HG02610 (cell line): ENCODE data around the gene RAD51B.
A peak's percentile ranks its signal among the peaks of the same experiment; 100 is the strongest.
"Not testable (repeated sequence)": the region's sequence is repeated elsewhere in the genome, so short reads cannot be mapped to it uniquely, and the experiment has no call there.

Experiments
- ATAC-seq: cut with Tn5 transposase; IDR thresholded peaks from one replicate; pipeline ENCODE4 v1.9.1; 2021; ENCODE audit warnings: mild to moderate bottlenecking, moderate library complexity; ENCODE audit not compliant: unreplicated experiment

Gene RAD51B

DNA sequence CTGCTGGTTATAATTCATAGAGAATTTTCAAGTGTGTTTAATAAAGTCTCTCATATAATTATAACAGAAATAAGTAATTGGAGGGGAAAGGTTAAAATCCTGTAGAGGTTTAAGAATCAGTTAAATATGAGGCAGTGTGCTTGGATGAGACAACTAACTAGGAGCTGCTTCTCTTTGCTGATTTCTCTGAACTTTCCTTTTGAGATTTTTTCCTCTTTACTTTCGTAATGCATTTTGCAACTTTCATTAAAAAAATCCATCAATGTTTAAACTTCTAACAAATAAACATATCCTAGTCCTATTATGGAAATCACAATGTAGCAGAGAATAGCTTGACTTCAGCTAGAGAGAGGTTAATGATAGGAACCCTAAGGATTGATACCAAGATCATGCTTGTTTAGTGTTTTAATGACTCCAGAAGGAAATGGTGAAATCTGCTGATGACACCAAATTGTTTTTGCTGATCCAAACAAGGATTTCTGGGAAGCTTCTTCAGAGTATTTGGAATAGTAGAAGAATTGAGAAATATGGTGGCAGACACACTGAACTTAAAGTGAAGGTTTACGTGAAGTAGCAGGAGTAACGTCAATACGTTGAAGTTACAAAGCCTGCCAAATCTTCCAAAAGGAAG lies 122.6 kb downstream of the RAD51B start:
- no peak for ATAC-seq

DNA sequence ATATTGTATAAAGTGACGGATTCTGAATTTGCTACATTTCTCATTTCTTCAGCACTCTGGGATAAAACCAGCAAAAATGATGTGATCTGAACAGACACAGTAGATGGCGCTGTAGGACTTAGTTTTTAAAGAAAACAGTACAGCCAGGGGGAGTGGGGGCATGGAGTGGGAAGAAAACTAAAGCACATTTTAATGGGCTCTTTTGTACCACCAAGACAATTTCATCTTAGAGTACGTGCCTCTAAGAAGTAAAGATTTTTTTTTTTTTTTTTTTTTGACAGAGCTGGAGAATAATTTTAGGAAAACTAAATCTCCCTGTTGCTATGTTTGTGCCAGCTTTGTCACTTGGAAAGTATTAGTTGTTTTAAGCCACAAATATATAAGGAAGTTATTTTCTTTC lies 124.4 kb downstream of the RAD51B start:
- ATAC-seq: no peak

DNA sequence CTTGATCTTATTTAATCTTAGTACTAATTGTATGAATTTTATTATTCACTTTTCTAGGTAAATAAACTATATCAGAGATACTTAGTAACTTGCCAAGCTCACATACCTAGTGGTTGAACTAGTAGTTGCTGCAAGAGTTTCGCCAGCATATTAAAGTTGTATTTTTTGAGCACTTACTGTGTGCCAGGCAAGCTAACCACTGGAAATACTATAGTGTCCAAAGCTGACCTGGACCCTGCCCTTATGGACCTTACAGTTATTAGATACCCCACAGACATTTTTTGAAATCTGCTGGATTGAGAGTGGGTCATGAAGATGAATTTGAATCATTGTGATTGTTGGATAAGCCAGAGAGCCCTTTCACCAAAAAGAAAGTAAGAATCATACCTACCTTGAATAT lies 125.0 kb downstream of the RAD51B start:
- no peak for ATAC-seq

DNA sequence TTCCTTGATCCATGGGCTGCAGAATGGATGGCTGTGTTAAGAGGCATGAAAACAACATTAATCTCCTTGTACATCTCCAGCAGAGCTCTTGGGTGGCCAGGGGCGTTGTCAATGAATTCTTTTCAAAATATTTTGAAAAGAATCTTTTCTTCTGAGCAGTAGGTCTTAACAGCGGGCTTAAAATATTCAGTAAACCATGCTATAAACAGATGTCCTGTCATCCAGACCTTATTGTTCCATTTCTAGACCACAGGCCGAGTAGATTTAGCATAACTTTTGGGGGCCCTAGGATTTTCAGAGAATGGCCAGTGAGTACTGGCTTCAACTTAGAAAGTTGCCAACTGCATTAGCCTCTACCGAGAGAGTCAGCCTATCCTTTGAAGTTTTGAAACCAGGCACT lies 130.2 kb downstream of the RAD51B start:
- no peak for ATAC-seq

DNA sequence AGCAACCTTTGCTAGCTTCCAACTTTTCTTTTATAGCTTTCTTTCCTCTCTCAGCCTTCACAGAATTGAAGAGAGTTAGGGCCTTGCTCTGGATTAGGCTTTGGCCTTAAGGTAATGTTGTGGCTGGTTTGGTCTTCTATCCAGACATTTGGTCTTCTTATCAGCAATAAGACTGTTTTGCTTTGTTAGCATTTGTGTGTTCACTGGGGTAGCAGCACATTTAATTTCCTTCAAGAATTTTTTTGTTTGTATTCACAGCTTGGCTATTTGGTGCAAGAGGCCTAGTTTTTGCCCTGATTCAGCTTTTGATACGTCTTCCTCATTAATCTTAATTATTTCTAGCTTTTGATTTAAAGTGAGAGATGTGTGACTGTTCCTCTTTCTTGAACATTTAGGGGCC lies 130.8 kb downstream of the RAD51B start:
- no peak for ATAC-seq

DNA sequence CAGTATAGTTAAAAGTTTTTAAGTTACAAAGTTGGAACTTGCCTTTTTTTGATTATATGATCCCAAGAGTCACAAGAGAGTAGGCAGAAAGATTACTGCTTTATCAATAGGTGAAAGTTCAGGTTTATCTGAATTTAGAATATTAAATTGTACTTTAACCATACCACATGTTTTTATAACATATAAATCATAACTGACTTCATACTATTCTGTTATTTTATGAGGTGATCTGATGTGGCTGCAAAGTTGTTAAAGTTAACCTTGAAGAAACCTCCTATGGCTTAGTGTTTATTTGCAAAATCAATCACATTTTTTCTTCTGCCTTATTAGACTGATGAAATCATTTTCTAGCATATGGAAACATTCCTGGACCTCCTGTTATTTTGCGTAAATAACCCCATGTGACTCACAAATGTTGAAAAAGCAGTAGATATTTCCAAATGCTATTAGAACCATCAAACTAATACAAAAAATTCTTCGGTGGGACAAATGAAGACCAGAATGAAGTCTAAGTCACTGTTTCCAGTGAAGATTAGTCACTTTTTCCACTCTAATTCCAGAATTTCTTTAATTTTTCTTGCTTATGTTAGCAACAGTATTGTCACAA lies 132.1 kb downstream of the RAD51B start:
- no peak for ATAC-seq

DNA sequence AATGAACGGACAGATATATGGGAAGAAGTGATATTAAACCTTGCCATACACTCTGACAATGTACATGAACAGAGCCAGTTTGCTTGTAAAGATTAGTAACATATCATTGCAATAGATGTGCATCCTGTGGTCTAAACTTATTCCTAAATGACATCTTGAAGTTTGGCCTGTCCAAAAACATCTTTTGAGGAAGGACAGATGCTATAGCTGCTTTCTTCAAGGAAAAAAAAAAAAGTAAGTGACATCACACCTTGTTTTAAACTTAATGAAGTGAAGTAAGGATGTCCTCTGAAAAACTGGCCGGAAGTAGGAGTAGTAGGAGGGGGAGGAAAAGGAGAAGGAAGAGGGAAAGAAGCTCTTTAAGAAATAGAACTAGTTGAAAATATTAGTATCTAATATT lies 132.8 kb downstream of the RAD51B start:
- ATAC-seq: no peak

DNA sequence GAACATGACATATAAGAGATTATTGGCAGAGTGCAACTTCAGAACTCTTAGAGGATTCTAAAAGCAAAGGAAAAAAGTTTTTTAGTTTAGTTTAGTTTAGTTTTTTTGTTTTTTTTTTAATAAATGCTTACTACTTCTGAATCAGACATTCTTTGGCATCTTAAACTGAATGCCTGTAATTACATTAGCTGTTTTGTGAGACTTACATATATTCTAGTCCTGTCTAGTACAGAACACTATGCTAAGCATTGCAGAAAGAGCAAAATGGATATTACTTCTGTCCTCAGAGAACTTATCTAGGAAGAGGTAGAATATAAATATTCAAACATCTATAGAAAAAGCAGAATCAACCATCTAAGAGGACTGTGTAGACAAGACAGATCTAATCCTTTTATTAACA lies 133.2 kb downstream of the RAD51B start:
- no peak for ATAC-seq

DNA sequence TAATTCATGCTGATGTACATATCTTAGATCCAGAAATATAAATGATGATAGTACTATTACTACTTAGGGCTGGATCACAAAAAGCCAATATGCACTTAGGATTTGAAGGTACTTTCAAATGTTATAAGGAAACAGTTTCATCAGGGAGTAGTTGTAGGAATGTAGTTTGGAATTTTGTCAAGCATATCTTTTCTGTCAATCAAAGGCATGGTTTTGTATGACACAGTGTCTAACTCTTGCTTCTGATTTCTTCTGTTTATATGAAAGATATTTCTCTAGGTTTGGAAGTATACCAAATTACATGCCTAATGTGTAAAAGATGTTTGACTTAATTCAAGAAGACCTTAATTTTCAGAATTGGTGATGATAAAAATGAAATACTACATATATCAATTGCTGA lies 135.7 kb downstream of the RAD51B start:
- no peak for ATAC-seq

DNA sequence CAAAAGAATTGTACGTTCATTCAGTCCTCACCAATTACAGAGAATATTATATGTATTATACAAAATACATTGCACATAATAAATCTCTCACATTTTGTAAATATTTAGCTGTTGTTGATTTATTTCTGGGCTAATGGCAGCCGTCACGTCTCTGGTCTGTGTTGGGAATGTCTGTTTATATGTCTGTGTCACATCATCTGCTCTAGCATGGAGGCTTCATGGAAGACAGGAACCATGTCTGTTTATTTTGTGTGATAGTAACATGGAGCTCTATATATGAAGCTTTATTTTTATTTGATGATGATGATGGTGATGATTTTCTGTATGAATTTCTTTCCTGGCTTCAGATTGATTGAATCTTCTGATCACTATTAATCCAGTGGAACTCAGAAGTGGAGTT lies 138.4 kb downstream of the RAD51B start:
- no peak for ATAC-seq

DNA sequence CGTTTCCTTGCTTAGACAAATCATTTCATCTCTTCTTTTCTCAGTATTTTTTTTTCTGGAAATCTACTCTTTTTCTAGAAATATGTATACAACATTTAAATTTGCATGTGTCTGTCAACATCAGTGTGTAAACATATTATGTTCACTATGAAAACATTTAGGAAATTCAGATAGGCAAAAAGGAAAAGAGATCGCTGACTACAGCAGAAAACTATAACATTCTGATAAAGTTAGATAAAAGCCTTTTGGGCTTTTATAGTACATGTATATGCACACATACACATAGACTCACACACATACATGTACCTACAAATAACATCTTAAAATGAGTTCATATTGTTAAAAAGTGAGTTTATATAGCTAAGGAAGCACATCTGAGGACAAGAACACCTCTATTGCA lies 142.1 kb downstream of the RAD51B start:
- ATAC-seq: no peak

DNA sequence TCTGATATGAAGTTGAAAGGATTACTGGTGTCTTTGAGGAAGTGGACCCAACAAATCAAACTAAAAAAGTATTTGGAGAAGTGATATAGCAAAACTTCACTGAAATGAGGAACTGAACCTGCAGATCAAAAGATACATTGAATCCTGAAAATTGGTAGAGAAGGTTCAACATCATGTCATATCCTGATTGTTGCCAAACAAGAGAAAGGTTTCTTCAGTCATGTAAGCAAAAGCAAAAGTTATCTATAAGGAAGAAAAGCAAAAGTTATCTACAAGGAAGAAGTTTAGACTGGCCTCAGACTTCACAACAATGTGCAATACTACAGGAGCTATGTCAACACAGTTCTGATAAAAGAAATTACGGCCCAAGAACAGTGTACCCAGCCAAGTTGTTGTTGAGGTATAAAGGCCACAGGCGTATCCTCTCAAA lies 142.7 kb downstream of the RAD51B start:
- peak; percentile 48 for ATAC-seq

DNA sequence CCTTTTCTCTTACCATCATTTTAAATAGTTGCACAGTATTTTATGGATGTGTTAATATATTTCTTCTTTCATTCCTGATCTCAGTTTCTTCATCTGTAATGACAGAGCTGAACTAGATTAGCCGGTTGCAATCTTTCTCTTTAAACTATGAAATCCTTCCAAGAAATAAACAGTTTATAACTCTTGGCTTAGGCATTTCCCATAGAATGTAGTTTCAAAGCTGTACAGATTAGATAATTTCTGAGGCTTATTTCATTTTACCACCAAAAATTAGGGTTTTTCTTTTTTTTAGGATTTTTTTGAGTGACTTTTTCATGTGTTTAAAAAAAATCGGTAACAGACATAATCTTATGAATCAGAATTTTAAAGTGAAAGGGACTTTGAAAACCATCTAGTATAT lies 144.0 kb downstream of the RAD51B start:
- no peak for ATAC-seq

DNA sequence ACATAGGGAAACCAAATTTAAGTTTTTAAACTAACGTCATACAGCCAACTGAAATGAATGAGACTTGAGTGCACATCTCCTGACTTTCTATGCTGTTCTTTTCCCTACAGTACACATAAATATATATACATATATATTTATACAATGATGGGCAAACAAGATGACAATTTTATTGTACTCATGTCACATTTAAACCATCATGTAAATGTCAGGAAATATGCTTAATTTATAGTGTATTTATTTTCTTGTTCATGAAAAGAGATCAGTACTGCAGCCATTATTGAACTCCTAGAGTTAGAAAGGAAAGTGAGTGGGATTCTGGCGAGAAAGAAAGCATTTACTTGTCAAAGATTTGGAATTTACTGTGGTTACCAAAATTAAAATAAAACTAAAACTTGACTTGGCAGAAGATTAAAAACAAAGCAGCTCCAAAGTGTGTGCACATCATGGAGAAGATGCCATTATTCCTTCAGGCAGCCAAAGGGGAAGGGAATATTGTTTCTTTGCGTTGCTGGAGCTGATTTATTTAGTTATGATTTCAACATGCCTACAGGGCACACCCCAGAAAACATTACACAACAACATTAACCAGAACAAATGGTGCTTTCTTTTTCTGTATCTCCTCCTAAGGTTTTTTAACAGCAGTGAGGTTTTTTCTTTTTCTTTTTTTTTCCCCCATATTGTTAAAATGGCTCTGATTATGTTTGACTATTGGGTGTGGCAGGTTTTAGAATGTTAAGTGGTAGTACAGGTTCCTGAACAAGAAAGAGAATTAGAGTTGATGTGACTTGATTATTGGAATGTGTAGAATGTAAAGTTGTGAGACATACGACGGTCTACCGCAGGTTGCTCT lies 144.6 kb downstream of the RAD51B start:
- no peak for ATAC-seq

DNA sequence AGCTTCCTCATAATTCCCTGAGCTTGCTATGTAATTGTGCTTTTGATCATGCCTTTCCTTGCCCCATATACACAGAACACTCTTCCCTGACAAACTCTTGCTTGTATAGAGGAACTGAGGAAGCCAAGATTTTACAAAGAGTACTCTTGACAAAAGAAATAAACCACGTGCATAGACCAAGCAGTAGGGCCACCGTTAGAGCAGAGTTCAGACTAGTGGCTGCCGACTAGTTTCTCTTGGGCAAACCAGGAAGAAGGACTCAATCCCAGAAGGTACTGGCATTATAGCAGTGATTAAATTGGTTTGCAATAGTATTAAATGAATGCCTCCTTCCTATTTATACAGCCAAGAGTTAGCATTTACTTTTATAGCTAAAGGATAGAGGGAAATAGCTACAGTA lies 146.1 kb downstream of the RAD51B start:
- no peak for ATAC-seq

DNA sequence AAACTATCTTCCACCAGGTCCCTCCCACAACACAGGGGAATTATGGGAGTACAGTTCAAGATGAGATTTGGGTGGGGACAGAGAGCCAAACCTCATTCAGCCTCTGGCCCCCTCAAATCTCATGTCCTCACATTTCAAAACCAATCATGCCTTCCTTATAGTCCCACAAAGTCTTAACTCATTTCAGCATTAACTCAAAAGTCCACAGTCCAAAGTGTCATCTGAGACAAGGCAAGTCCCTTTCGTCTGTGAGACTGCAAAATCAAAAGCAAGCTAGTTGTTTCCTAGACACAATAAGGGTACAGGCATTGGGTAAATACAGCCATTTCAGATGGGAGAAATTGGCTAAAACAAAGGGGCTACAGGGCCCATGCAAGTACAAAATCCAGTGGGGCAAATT lies 147.6 kb downstream of the RAD51B start:
- ATAC-seq: no peak

DNA sequence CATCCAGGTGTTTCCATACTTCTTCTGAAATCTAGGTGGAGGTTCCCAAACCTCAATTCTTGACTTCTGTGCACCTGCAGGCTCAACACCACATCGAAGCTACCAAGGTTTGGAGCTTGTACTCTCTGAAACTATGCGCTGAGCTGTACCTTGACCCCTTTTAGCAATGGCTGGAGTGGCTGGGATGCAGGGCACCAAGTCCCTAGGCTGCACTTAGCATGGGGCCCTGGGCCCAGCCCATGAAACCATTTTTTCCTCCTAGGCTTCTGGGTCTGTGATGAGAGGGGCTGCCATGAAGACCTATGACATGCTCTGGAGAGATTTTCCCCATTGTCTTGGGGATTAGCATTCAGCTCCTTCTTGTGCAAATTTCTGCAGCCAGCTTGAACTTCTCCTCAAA lies 148.4 kb downstream of the RAD51B start:
- ATAC-seq: not testable (repeated sequence)

DNA sequence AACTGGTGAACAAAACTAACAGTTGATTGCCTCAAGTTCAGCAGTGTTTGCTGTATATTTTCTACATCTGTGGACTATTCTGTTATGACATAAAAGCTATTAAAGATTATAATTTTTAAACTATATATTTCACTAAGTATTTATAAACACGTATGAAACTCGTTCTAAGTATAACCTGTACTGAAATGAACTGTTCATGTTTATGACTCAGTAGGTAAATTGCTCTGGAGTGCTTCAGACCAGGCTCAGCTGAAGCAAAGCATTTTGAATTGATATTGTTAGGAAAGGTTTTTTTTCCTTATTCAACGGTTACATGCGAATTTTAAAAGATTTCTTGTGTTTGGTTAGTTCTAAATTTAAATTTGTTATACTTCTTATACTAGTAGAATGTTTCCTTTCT lies 151.3 kb downstream of the RAD51B start:
- ATAC-seq: no peak

DNA sequence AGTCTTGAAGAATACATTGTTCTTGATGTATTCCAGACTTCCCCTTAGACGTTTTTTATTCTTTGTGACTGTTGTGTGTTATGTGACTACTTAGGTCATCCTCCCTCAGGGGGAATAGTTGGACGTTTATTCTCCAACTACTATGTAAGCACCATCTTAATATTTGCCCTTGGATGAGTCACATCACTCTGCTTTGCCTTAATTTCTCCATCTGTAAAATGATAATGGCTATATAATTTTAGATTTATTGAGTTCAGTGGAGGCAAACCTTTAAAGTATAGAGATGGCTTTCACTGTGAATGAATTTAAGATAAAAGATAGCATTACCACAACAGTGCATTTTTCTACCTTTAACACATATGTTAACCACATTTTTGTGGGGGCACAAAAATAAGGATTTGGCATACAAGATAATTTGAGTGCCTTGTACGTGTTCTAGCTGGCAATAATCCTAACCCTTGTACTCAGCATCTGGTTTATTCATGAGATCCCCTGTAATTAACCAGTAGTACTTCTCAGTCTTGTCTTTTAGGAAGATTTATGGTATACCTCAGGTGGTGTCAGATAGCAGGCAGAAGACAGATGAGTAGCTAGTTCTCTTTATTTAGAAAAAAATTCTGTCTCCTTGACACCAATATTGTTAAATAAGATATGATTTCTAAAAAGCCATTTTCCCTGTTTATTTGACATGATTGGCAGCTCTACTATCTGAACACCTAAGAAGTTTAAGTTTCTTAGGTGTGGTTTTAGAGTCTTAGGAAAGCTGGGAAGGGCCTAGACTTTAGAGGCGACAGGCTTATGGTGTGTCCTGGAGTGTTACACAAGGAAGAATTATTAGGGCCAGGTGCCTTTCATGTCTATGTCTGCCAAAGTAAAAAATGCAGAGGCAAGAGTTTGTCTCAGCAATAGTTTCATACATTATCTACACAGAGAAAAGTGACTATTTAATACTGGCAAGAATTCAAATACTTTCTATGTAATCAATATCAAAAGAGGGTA lies 152.3 kb downstream of the RAD51B start:
- no peak for ATAC-seq

DNA sequence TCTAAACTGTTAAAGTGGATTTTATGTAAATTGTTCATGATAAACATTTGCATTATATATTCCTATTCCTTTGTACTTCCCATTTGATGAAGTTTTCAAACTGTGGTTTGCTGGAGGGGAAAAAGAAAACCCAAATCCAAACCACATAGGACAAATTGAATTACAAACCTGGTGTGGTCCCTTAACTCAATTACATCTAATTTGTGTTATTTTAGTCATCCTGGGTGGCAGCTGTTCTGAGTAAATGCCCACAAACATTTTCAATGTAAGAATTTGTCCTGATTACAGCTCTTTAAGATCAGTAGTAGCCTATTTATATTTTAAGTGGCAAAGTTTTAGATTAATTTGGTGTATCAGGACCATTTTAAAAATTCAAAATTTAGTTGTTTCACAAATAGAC lies 153.9 kb downstream of the RAD51B start:
- no peak for ATAC-seq

DNA sequence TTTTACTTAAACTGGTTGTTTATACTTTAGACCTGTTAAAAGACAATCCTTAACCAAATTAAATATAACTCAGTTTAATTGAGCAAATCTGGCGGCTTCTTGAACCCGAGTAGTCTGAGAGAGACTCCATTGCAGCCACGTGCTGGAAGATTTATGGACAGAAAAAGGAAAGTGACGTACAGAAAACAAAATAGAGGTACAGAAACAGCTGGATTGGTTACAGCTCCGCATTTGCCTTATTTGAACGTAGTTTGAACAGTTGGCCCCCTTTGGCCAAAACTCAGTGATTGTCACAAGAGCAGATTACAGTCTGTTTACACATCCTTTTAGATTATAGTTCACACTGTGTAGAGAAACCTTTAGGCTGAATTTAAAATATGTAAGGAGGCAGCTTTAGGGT lies 155.9 kb downstream of the RAD51B start:
- no peak for ATAC-seq
